HCT116 (cell line): ENCODE data around the gene LAMB4. TPM values are rescaled to one million over a fixed set of nuclear protein-coding genes. Genes with fewer than 3 reads are reported as not detected.

Source experiments
- ATAC-seq: fragments of 200-7000 bp; cut with Tn5 transposase; 2 replicates; pipeline ENCODE4 v1.9.1; 2020; ENCODE audit warnings: mild to moderate bottlenecking, moderate library complexity
- BruUV-seq: library from RNA; stranded (reverse); fragments of 400-500 nt; replicated peaks from 2 replicates; lab custom pipeline; 2021; lab: Mats Ljungman, UMichigan
- CTCF ChIA-PET: fragments of 300-600 bp; sonication (Branson Sonifier 250); formaldehyde crosslinking; loops from one replicate; lab custom pipeline; 2021; ENCODE audit warnings: antibody characterized with exemption; lab: Charles Lee
- POLR2A ChIA-PET: fragments of 300-600, 350-600 bp; sonication (Branson Sonifier 250); formaldehyde crosslinking; loops from one replicate; lab custom pipeline; 2021; ENCODE audit warnings: antibody characterized with exemption; lab: Charles Lee
- RAD21 ChIA-PET, 2 experiments: fragments of 300-600 bp; sonication (Branson Sonifier 250); formaldehyde crosslinking; loops; one replicate each; lab custom pipeline; 2023; ENCODE audit warnings: low total read pairs in 2 of 2; ENCODE audit not compliant: uncharacterized antibody in 2 of 2, unreplicated experiment in 2 of 2, low non-redundant PET in 1 of 2; lab: Charles Lee
- DNase-seq: peaks from one replicate; pipeline ENCODE4 v3.0.0-alpha.2; 2010; ENCODE audit warnings: low read depth, low spot score
- H2AFZ ChIP-seq: fragments of 200-600 bp; shearing (Covaris generic), sonication (generic); 2 replicates; pipeline ENCODE4 v1.6.1; 2017; ENCODE audit warnings: low read depth, mixed run types, mixed read lengths, antibody characterized with exemption, low read length; ENCODE audit not compliant: poor library complexity, severe bottlenecking
- H3K27ac ChIP-seq: 2 replicates; pipeline ENCODE4 v1.5.1; 2012; ENCODE audit warnings: low read depth, low read length
- H3K27me3 ChIP-seq: fragments of 200-600 bp; sonication (generic); 2 replicates; pipeline ENCODE4 v1.6.1; 2016; ENCODE audit warnings: mixed run types, low read length, mixed read lengths; ENCODE audit not compliant: insufficient read depth
- H3K36me3 ChIP-seq, 2 experiments: fragments of 200-500 bp in 1 of 2; fragments of 200-600 bp in 1 of 2; sonication (Bioruptor generic) in 1 of 2; sonication (generic) in 1 of 2; 2 replicates each; pipeline versions ENCODE4 v1.5.1 to v1.6.1; 2014 to 2016; ENCODE audit warnings: low read length in 2 of 2, inconsistent platforms in 1 of 2, mixed read lengths in 1 of 2, mixed run types in 1 of 2; ENCODE audit not compliant: insufficient read depth in 2 of 2, control insufficient read depth in 1 of 2
- H3K4me1 ChIP-seq, 2 experiments: fragments of 200-600 bp in 1 of 2; sonication (generic) in 1 of 2; 2 replicates each; pipeline versions ENCODE4 v1.5.1 to v1.6.1; 2012 to 2017; ENCODE audit warnings: low read length in 2 of 2, inconsistent platforms in 1 of 2, mild to moderate bottlenecking in 1 of 2, mixed read lengths in 1 of 2, mixed run types in 1 of 2, moderate library complexity in 1 of 2; ENCODE audit not compliant: insufficient read depth in 2 of 2, control insufficient read depth in 1 of 2
- H3K4me2 ChIP-seq: fragments of 200-600 bp; sonication (generic); 2 replicates; pipeline ENCODE4 v1.6.1; 2017; ENCODE audit warnings: mixed run types, low read length, mixed read lengths
- H3K4me3 ChIP-seq, 2 experiments: fragments of 200-600 bp in 1 of 2; sonication (generic) in 1 of 2; replicated peaks in 1 of 2; 2 replicates each; pipeline ENCODE4 v1.5.1; 2011 to 2016; ENCODE audit warnings: low read length in 2 of 2, control low read depth in 1 of 2, low read depth in 1 of 2, mild to moderate bottlenecking in 1 of 2, mixed read lengths in 1 of 2, mixed run types in 1 of 2
- H3K79me2 ChIP-seq: fragments of 200-600 bp; sonication (generic); 2 replicates; pipeline ENCODE4 v1.6.1; 2017; ENCODE audit warnings: mild to moderate bottlenecking, mixed run types, low read length, moderate library complexity, mixed read lengths; ENCODE audit not compliant: insufficient read depth
- H3K9ac ChIP-seq: fragments of 200-600 bp; sonication (generic); 2 replicates; pipeline ENCODE4 v1.6.1; 2016; ENCODE audit warnings: low read length, mixed read lengths
- H3K9me2 ChIP-seq: fragments of 200-600 bp; sonication (generic), shearing (Covaris generic); 2 replicates; pipeline ENCODE4 v1.6.1; 2017; ENCODE audit warnings: mixed run types, mild to moderate bottlenecking, moderate library complexity; ENCODE audit not compliant: insufficient read depth
- H3K9me3 ChIP-seq, 2 experiments: fragments of 200-500 bp in 1 of 2; fragments of 200-600 bp in 1 of 2; sonication (Bioruptor generic) in 1 of 2; sonication (generic) in 1 of 2; 2 replicates each; pipeline ENCODE4 v1.6.1; 2014 to 2017; ENCODE audit warnings: low read length in 2 of 2, mixed read lengths in 2 of 2, inconsistent platforms in 1 of 2, low read depth in 1 of 2, mild to moderate bottlenecking in 1 of 2, mixed run types in 1 of 2, moderate library complexity in 1 of 2; ENCODE audit not compliant: control insufficient read depth in 1 of 2, insufficient read depth in 1 of 2
- H4K20me1 ChIP-seq: fragments of 200-600 bp; sonication (generic), shearing (Covaris generic); 2 replicates; pipeline ENCODE4 v1.6.1; 2017; ENCODE audit warnings: mixed run types, mild to moderate bottlenecking, moderate library complexity; ENCODE audit not compliant: insufficient read depth
- ATF3 ChIP-seq: IDR thresholded peaks from 2 replicates; pipeline ENCODE4 v1.6.1; 2012
- CBX3 ChIP-seq: IDR thresholded peaks from 2 replicates; pipeline ENCODE4 v1.6.1; 2012; ENCODE audit warnings: low read depth
- CTCF ChIP-seq, 3 experiments: fragments of 200-600 bp in 1 of 3; sonication (generic) in 1 of 3; IDR thresholded peaks in 2 of 3; conservative IDR thresholded peaks in 1 of 3; 2 replicates each; pipeline ENCODE4 v1.5.1; 2012 to 2017; ENCODE audit warnings: low read depth in 2 of 3, low read length in 2 of 3, antibody characterized with exemption in 1 of 3, borderline replicate concordance in 1 of 3, control low read depth in 1 of 3, mild to moderate bottlenecking in 1 of 3, mixed read lengths in 1 of 3, mixed run types in 1 of 3, moderate library complexity in 1 of 3; ENCODE audit not compliant: insufficient read depth in 1 of 3
- ELF1 ChIP-seq: IDR thresholded peaks from 2 replicates; pipeline ENCODE4 v1.6.1; 2012; ENCODE audit warnings: low read depth, borderline replicate concordance
- EZH2 ChIP-seq: fragments of 200-600 bp; sonication (generic); IDR thresholded peaks from 2 replicates; pipeline ENCODE4 v1.6.1; 2017; ENCODE audit warnings: antibody characterized with exemption, mixed run types
- FOSL1 ChIP-seq: IDR thresholded peaks from 2 replicates; pipeline ENCODE4 v1.6.1; 2012; ENCODE audit warnings: low read depth
- POLR2AphosphoS5 ChIP-seq: IDR thresholded peaks from 2 replicates; pipeline ENCODE4 v1.6.1; 2011; ENCODE audit warnings: mild to moderate bottlenecking, low read depth, low read length, moderate library complexity
- SIN3A ChIP-seq: IDR thresholded peaks from 2 replicates; pipeline ENCODE4 v1.6.1; 2012; ENCODE audit warnings: low read depth
- TCF7L2 ChIP-seq: IDR thresholded peaks from 2 replicates; pipeline ENCODE4 v1.7.0; 2011; ENCODE audit warnings: borderline replicate concordance, inconsistent platforms; ENCODE audit not compliant: insufficient read depth, insufficient read length; ENCODE audit errors: extremely low read depth
- ZFX ChIP-seq: fragments of 450-650 bp; IDR thresholded peaks from 2 replicates; pipeline ENCODE4 v1.6.1; 2017
- ZNF274 ChIP-seq: fragments of 200-500 bp; sonication (Bioruptor generic); IDR thresholded peaks from 2 replicates; pipeline ENCODE4 v1.6.1; 2014; ENCODE audit warnings: mild to moderate bottlenecking, low read depth, low read length, inconsistent platforms
- intact Hi-C: fragments of 100-400 bp; cut with micrococcal nuclease; formaldehyde crosslinking; loops from 2 replicates; pipeline ENCODE4 v1.10.0; 2022
- total RNA-seq: library from RNA; stranded (reverse); gene quantifications from one replicate; pipeline ENCODE4 v1.2.1, GENCODE V29; 2021; ENCODE audit not compliant: unreplicated experiment

The LAMB4 gene
- total RNA-seq, 1 experiment from 2014 or later = not detected

- H3K27ac ChIP-seq = no peak overlapping the region
- CTCF ChIA-PET = interaction anchor here (0.6 to 1.0 kb wide), 3 partner anchors 17 to 498 kb away, joined by 3 to 4 read pairs (median 3); no protein-coding TSS in a partner anchor
- RAD21 ChIA-PET = no interaction called here
- H4K20me1 ChIP-seq = no peaks in the 10 kb centered on the region
- no peak overlapping the region for H3K9ac ChIP-seq
- H3K36me3 ChIP-seq = no peaks in the 10 kb centered on the region
- BruUV-seq = no TSS peak
- H3K27me3 ChIP-seq = no peaks in the 10 kb centered on the region
- H3K9me2 ChIP-seq = no peaks in the 10 kb centered on the region
- TF ChIP-seq TCF7L2 (no peak), ELF1 (no peak), FOSL1 (no peak), ZFX (no peak), SIN3A (no peak), EZH2 (no peak), CTCF (IDR thresholded peaks at IDR 0.05 in 2 of 3, conservative IDR thresholded peaks at IDR 0.05 in 1 of 3; ENCODE audit: borderline replicate concordance in 1 of 3, insufficient read depth in 1 of 3, low read depth in 2 of 3, low read length in 2 of 3) (no peak), POLR2AphosphoS5 (no peak), ZNF274 (no peak), CBX3 (no peak), ATF3 (no peak)
- H3K4me3 ChIP-seq = no peak overlapping the region
- intact Hi-C loops = no loop called here
- ATAC-seq (no peak), DNase-seq (no peak)
- H2AFZ ChIP-seq = no peak overlapping the region
- no peaks in the 10 kb centered on the region for H3K9me3 ChIP-seq
- POLR2A ChIA-PET = no interaction called here
- no peak overlapping the region for H3K4me2 ChIP-seq
- no peaks in the 10 kb centered on the region for H3K79me2 ChIP-seq
- H3K4me1 ChIP-seq = peaks cover 27 to 46% of the 10 kb centered on the region in 2 experiments
Observed at GRCh38 chr7:107998660-107999480, 131.3 kb downstream of the LAMB4 start.
